ENCODE data around the gene POC1A. TPM values are rescaled to one million over a fixed set of nuclear protein-coding genes. Genes with fewer than 3 reads are reported as not detected.

The POC1A gene
- 22.8 and 32.2 TPM in 2 replicates for total RNA-seq (2014; rRNA removed; shearing (Covaris generic))

- DNase-seq (ENCODE audit: low spot score) = peak; percentile 98
- in situ Hi-C loops (cut with HindIII; ENCODE audit: low sequenced_read_pairs) = no loop called here
These were observed at the start of gene POC1A for GRCh38 chr3:52154135-52155094. TSS of gene POC1A (minus strand) at chr3:52154423. CDS start at chr3:52154372, 51 bp downstream.

DNA sequence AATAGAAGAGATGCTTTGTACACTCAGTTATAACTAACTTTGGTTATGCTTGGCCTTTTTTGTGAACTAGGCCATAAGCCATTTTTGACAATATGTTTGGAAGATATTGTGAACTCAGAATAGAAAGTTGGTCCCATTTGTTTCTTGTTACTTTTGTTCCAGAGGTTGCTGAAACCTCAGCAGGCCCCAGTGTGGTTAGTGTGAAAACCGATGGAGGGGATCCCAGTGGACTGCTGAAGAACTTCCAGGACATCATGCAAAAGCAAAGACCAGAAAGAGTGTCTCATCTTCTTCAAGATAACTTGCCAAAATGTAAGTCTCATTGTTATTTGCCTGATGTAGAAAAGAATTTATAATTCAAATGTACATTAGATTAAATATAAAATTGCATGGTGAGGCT, 49.5 kb upstream of the POC1A start:
- DNase-seq (ENCODE audit: low spot score) = no peak
- in situ Hi-C loops (cut with HindIII; ENCODE audit: low sequenced_read_pairs) = no loop called here

- DNase-seq (ENCODE audit: low spot score) = peak; percentile 98
- in situ Hi-C loops (cut with HindIII; ENCODE audit: low sequenced_read_pairs) = no loop called here
These were observed 48.3 kb upstream of the POC1A start for GRCh38 chr3:52202384-52203077.

DNA sequence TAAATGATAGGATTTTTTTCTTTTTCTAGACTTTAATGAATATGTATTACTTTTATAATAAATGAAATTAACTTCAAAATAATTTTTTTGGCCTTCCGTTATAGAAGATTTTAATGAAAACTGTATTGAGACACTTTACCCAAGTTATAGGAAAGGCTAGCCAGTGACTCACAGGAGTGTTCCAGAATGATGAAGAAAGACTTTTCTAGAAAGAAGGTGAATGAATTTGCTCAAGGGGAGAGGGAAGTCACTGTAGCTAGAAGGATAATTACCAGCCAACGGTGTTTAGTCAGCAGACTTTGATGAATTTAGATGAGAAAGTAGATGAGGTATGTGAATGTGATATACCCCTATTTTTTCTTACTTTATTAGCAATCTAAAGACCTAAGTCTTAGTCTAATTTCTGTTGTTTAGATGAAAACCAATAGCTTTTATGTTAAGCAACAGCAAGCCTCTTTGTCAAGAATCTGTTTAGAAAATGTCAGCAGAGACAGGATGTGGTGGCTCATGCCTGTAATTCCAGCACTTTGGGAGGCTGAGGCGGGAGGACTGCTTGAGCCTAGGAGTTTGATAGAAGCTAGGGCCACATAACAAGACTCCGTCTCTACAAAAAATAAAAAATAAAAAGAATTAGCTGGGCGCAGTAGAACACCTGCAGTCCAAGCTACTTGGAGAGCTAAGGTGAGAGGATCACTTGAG, 46.9 kb upstream of the POC1A start:
- no peak for DNase-seq (ENCODE audit: low spot score)
- in situ Hi-C loops (cut with HindIII; ENCODE audit: low sequenced_read_pairs) = no loop called here

- in situ Hi-C loops (cut with HindIII; ENCODE audit: low sequenced_read_pairs) = no loop called here
- DNase-seq (ENCODE audit: low spot score) = no peak
These were observed 44.7 kb upstream of the POC1A start for GRCh38 chr3:52198643-52199608.

GRCh38 chr3:52197842-52198625, 43.8 kb upstream of the POC1A start, which contains the start of gene ALAS1:
TSS of gene ALAS1 (plus strand) at chr3:52198160. CDS start at chr3:52199242, 1,082 bp downstream.
- in situ Hi-C loops (cut with HindIII; ENCODE audit: low sequenced_read_pairs) = no loop called here
- peak; percentile 85 for DNase-seq (ENCODE audit: low spot score)

DNA sequence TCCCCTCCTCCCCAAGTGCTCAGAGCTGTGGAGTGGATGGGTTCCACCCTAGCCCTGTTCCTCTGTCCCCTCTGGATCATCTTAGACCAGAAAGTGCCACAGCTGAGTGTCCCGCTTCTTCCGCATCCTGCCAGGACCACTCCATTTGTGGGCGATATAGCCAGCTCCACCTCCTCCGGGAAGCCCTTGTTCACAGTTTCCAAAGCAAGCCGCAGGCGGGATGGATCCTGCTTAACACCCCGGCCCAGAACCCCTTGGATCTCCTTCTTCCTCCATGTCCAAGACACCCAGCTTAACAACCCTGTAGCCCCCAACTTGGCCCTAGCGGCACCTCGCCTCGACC, 43.2 kb upstream of the POC1A start:
- in situ Hi-C loops (cut with HindIII; ENCODE audit: low sequenced_read_pairs) = no loop called here
- no peak for DNase-seq (ENCODE audit: low spot score)

- DNase-seq (ENCODE audit: low spot score) = no peak
These were observed 42.8 kb upstream of the POC1A start for GRCh38 chr3:52196977-52197376.

GRCh38 chr3:52195823-52196331, 41.7 kb upstream of the POC1A start:
- in situ Hi-C loops (cut with HindIII; ENCODE audit: low sequenced_read_pairs) = no loop called here
- DNase-seq (ENCODE audit: low spot score) = no peak

More at GRCh38 chr3:52196977-52197376, 42.8 kb upstream of the POC1A start:
- in situ Hi-C loops (cut with HindIII; ENCODE audit: low sequenced_read_pairs) = no loop called here

- DNase-seq (ENCODE audit: low spot score) = no peak
- in situ Hi-C loops (cut with HindIII; ENCODE audit: low sequenced_read_pairs) = no loop called here
These were observed 41.0 kb upstream of the POC1A start for GRCh38 chr3:52195291-52195597.

- no peak for DNase-seq (ENCODE audit: low spot score)
- in situ Hi-C loops (cut with HindIII; ENCODE audit: low sequenced_read_pairs) = no loop called here
These were observed 40.5 kb upstream of the POC1A start for GRCh38 chr3:52194485-52195290.

GRCh38 chr3:52193065-52193464, 38.8 kb upstream of the POC1A start:
- in situ Hi-C loops (cut with HindIII; ENCODE audit: low sequenced_read_pairs) = no loop called here
- DNase-seq (ENCODE audit: low spot score) = no peak

DNA sequence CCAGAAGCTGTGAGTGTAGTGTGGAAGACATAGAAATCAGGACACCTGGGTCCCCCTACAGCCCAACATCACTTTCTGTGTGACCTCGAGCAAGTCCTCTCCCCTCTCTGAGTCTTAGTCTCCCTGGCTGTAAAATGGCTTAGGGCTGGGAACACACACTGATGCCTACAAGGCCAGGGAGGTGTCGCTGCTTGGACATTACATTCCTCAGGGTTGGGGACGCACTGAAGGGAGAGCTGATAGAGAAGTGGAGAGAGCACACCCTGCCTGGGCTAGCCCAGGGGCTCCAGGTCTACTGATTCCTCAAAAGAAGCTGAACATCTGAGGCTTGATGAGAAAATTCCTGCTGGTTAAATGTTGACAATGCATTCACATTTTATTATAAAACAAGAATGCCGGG, 37.4 kb upstream of the POC1A start:
- DNase-seq (ENCODE audit: low spot score) = no peak
- in situ Hi-C loops (cut with HindIII; ENCODE audit: low sequenced_read_pairs) = no loop called here

DNA sequence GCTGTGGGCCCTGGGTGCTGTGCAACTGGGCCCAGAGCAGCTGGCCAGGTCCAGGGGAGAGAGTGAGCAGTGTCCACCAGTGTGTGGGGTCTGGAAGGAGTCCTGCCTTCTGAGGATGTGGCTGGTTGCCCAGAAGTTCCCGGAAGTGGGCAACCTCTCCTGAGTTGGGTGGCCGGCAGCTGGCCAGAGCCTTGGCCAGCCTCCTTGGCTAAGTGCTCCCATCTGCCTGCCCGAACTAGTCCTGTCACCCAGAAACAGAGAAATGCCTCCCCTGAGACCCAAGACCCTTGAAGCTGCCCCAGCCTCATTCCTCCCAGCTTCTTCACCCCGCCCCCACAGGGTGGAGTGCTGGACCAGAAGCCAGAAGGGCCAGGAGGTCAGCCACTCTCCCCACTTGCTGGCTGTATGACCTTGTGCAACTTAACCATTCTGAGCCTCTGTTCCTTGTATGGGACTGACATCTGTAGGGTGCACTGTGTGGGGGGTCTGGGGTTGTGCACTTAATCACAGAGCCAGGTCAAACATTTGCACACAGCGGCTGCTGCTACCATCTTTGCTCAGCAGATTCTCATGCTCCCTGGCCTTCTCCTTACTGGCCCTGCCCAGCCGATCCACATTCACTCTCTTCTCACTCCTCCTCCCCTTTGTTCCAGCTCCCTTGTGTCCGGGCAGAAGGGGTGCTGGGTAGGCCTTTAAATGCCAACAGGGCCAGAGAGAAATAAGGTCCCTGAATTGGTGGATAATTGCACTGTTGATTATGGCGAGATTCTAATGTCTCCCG, 36.3 kb upstream of the POC1A start:
- in situ Hi-C loops (cut with HindIII; ENCODE audit: low sequenced_read_pairs) = no loop called here

DNA sequence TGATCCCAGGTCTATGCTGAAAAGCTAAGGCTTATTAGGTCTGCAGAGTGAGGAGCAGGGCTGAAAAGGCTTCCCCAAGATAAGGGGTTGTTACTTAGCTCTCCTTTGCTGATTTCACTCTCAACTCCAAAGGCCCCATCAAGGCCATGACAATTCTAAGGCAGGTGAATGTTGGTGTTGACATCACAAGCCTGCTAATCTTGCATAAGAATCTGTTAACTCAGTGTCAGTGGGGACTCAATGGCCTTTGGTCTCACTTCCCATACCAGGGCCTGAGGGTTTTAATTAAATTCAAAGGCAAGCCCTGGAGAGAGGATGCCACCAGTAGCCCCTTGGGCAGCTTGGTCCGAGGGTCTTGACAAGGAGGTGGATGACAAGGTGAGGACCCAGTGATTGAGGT, 34.3 kb upstream of the POC1A start:
- no peak for DNase-seq (ENCODE audit: low spot score)
- in situ Hi-C loops (cut with HindIII; ENCODE audit: low sequenced_read_pairs) = no loop called here

More for the DNA sequence above, 36.3 kb upstream of the POC1A start:
- DNase-seq (ENCODE audit: low spot score) = no peak

- no peak for DNase-seq (ENCODE audit: low spot score)
- in situ Hi-C loops (cut with HindIII; ENCODE audit: low sequenced_read_pairs) = no loop called here
These were observed 32.5 kb upstream of the POC1A start for GRCh38 chr3:52186729-52187128.
